ENCODE data around the gene KAT2B. TPM values are rescaled to one million over a fixed set of nuclear protein-coding genes. Genes with fewer than 3 reads are reported as not detected.

The KAT2B gene
- total RNA-seq, 1 experiment from 2014 or later = 3.7 TPM

- BruUV-seq (replicated peaks) = no TSS peak
- intact Hi-C loops (cut with micrococcal nuclease) = no loop called here
Observed at GRCh38 chr3:20145874-20146273, 105.6 kb downstream of the KAT2B start.

GRCh38 chr3:20146301-20146700 lies 106.1 kb downstream of the KAT2B start:
- no peak overlapping the region for H3K27ac ChIP-seq (ENCODE audit: low read depth, low read length)
- no peak for ATAC-seq
- no peaks in the 10 kb centered on the region for H3K79me2 ChIP-seq (ENCODE audit: insufficient read depth, low read length)
- ChIA-PET POLR2A (no interaction called here), CTCF (no interaction called here), RAD21 (ENCODE audit: low non-redundant PET in 1 of 2, low total read pairs in 2 of 2, uncharacterized antibody in 2 of 2, unreplicated experiment in 2 of 2) (no interaction called here)
- BruUV-seq (replicated peaks) = no TSS peak
- H3K9ac ChIP-seq (ENCODE audit: low read length) = no peak overlapping the region
- H3K36me3 ChIP-seq (ENCODE audit: control insufficient read depth in 1 of 2, insufficient read depth in 2 of 2, low read length in 2 of 2) = no peaks in the 10 kb centered on the region
- H3K9me2 ChIP-seq (ENCODE audit: insufficient read depth) = no peaks in the 10 kb centered on the region
- H2AFZ ChIP-seq (ENCODE audit: low read depth, low read length, poor library complexity, severe bottlenecking) = no peak overlapping the region
- H3K4me3 ChIP-seq (replicated peaks in 1 of 2; ENCODE audit: low read depth in 1 of 2, low read length in 2 of 2) = no peak overlapping the region
- no peaks in the 10 kb centered on the region for H3K9me3 ChIP-seq (ENCODE audit: control insufficient read depth in 1 of 2, insufficient read depth in 1 of 2, low read depth in 1 of 2, low read length in 2 of 2)
- no peaks in the 10 kb centered on the region for H3K4me1 ChIP-seq (ENCODE audit: control insufficient read depth in 1 of 2, insufficient read depth in 2 of 2, low read length in 2 of 2)
- intact Hi-C loops (cut with micrococcal nuclease) = no loop called here
- no peaks in the 10 kb centered on the region for H4K20me1 ChIP-seq (ENCODE audit: insufficient read depth)
- no peaks in the 10 kb centered on the region for H3K27me3 ChIP-seq (ENCODE audit: insufficient read depth, low read length)
- no peak overlapping the region for H3K4me2 ChIP-seq (ENCODE audit: low read length)
- DNase-seq (ENCODE audit: low read depth, low spot score) = no peak
- TF ChIP-seq SRF (IDR thresholded peaks at IDR 0.05; ENCODE audit: low read depth) (no peak), ZFX (IDR thresholded peaks at IDR 0.05) (no peak), SP1 (IDR thresholded peaks at IDR 0.05; ENCODE audit: low read depth) (no peak), CTCF (IDR thresholded peaks at IDR 0.05 in 2 of 3, conservative IDR thresholded peaks at IDR 0.05 in 1 of 3; ENCODE audit: borderline replicate concordance in 1 of 3, insufficient read depth in 1 of 3, low read depth in 2 of 3, low read length in 2 of 3) (no peak), TCF7L2 (IDR thresholded peaks at IDR 0.05; ENCODE audit: borderline replicate concordance, extremely low read depth, insufficient read depth, insufficient read length) (no peak), SIN3A (IDR thresholded peaks at IDR 0.05; ENCODE audit: low read depth) (no peak), CEBPB (IDR thresholded peaks at IDR 0.05; ENCODE audit: low read depth) (no peak), ELF1 (IDR thresholded peaks at IDR 0.05; ENCODE audit: borderline replicate concordance, low read depth) (no peak), POLR2AphosphoS5 (IDR thresholded peaks at IDR 0.05; ENCODE audit: low read depth, low read length) (no peak), POLR2A (IDR thresholded peaks at IDR 0.05; ENCODE audit: borderline replicate concordance, extremely low read depth, insufficient read depth, insufficient read length) (no peak), REST (IDR thresholded peaks at IDR 0.05; ENCODE audit: low read depth) (no peak), ZNF274 (IDR thresholded peaks at IDR 0.05; ENCODE audit: low read depth, low read length) (no peak), EZH2 (IDR thresholded peaks at IDR 0.05) (no peak)
- TF ChIP-seq, protein P1, sequence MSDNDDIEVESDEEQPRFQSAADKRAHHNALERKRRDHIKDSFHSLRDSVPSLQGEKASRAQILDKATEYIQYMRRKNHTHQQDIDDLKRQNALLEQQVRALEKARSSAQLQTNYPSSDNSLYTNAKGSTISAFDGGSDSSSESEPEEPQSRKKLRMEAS (IDR thresholded peaks at IDR 0.05) = no peak

More at GRCh38 chr3:20145874-20146273, 105.6 kb downstream of the KAT2B start:
- Histone ChIP-seq H3K4me2 (ENCODE audit: low read length) (no peak overlapping the region), H2AFZ (ENCODE audit: low read depth, low read length, poor library complexity, severe bottlenecking) (no peak overlapping the region), H3K27ac (ENCODE audit: low read depth, low read length) (no peak overlapping the region), H3K27me3 (ENCODE audit: insufficient read depth, low read length) (no peaks in the 10 kb centered on the region), H3K9me2 (ENCODE audit: insufficient read depth) (no peaks in the 10 kb centered on the region), H3K4me3 (replicated peaks in 1 of 2; ENCODE audit: low read depth in 1 of 2, low read length in 2 of 2) (no peak overlapping the region), H3K4me1 (ENCODE audit: control insufficient read depth in 1 of 2, insufficient read depth in 2 of 2, low read length in 2 of 2) (no peaks in the 10 kb centered on the region), H3K9me3 (ENCODE audit: control insufficient read depth in 1 of 2, insufficient read depth in 1 of 2, low read depth in 1 of 2, low read length in 2 of 2) (no peaks in the 10 kb centered on the region), H4K20me1 (ENCODE audit: insufficient read depth) (no peaks in the 10 kb centered on the region), H3K9ac (ENCODE audit: low read length) (no peak overlapping the region), H3K36me3 (ENCODE audit: control insufficient read depth in 1 of 2, insufficient read depth in 2 of 2, low read length in 2 of 2) (no peaks in the 10 kb centered on the region), H3K79me2 (ENCODE audit: insufficient read depth, low read length) (no peaks in the 10 kb centered on the region)
- RAD21 ChIA-PET (ENCODE audit: low non-redundant PET in 1 of 2, low total read pairs in 2 of 2, uncharacterized antibody in 2 of 2, unreplicated experiment in 2 of 2) = no interaction called here
- no peak for ATAC-seq
- DNase-seq (ENCODE audit: low read depth, low spot score) = no peak
- TF ChIP-seq POLR2AphosphoS5 (IDR thresholded peaks at IDR 0.05; ENCODE audit: low read depth, low read length) (no peak), ATF3 (IDR thresholded peaks at IDR 0.05) (no peak), EZH2phosphoT487 (IDR thresholded peaks at IDR 0.05; ENCODE audit: borderline replicate concordance) (no peak), TCF7L2 (IDR thresholded peaks at IDR 0.05; ENCODE audit: borderline replicate concordance, extremely low read depth, insufficient read depth, insufficient read length) (no peak), SP1 (IDR thresholded peaks at IDR 0.05; ENCODE audit: low read depth) (no peak)
- POLR2A ChIA-PET = no interaction called here
- CTCF ChIA-PET = no interaction called here
